Kidney (tissue), 11 donors: Measurements from ENCODE around the gene RAB4B. TPM values are rescaled to one million over a fixed set of nuclear protein-coding genes. Genes with fewer than 3 reads are reported as not detected.
"Not testable (repeated sequence)": the region's sequence is repeated elsewhere in the genome, so short reads cannot be mapped to it uniquely, and the experiment has no call there.

ENCODE experiments used
- DNase-seq, 5 donors: peaks; one replicate each; pipeline ENCODE4 v3.0.0-alpha.2; 2013 to 2020
- FAIRE-seq: peaks from 2 replicates; lab custom pipeline; 2012; peaks lifted over from hg19 to GRCh38; lab: Jason Lieb, UNC
- H3K27ac ChIP-seq, 2 donors: one replicate each; pipeline ENCODE4 v1.7.0; 2013; ENCODE audit warnings: low read depth in 2 of 2, low read length in 2 of 2, inconsistent platforms in 1 of 2
- H3K27me3 ChIP-seq: one replicate; pipeline ENCODE4 v1.7.1; 2013; ENCODE audit warnings: low read length, inconsistent platforms; ENCODE audit not compliant: control insufficient read depth, insufficient read depth
- H3K36me3 ChIP-seq, 3 donors: one replicate each; pipeline versions ENCODE4 v1.7.0 to v1.7.1; 2013; ENCODE audit warnings: low read length in 3 of 3, control low read depth in 1 of 3, inconsistent platforms in 1 of 3; ENCODE audit not compliant: insufficient read depth in 3 of 3, control insufficient read depth in 2 of 3
- H3K4me1 ChIP-seq, 3 donors: one replicate each; pipeline versions ENCODE4 v1.7.0 to v1.7.1; 2013; ENCODE audit warnings: low read length in 3 of 3, inconsistent platforms in 1 of 3, low read depth in 1 of 3; ENCODE audit not compliant: control insufficient read depth in 2 of 3, insufficient read depth in 2 of 3
- H3K4me3 ChIP-seq, 3 donors: one replicate each; pipeline versions ENCODE4 v1.7.0 to v1.8.1; 2013; ENCODE audit warnings: low read length in 3 of 3, control low read depth in 1 of 3, inconsistent platforms in 1 of 3
- H3K9ac ChIP-seq, 3 donors: one replicate each; pipeline versions ENCODE4 v1.7.0 to v1.7.1; 2013; ENCODE audit warnings: low read length in 3 of 3, control low read depth in 1 of 3, inconsistent platforms in 1 of 3
- H3K9me3 ChIP-seq, 3 donors: one replicate each; pipeline versions ENCODE4 v1.7.0 to v1.7.1; 2013; ENCODE audit warnings: low read length in 3 of 3, control low read depth in 1 of 3, inconsistent platforms in 1 of 3; ENCODE audit not compliant: control insufficient read depth in 2 of 3, insufficient read depth in 1 of 3
- intact Hi-C: fragments of 100-400 bp; cut with DNase I; formaldehyde crosslinking; loops from one replicate; pipeline ENCODE4 v1.11.1; 2022
- polyA plus RNA-seq: library from polyadenylated mRNA; stranded (reverse); fragments of 350-450 nt; fragmentation: Illumina TruSeq; extraction: RNeasy Lipid Tissue Mini Kit (QIAGEN cat#74804); gene quantifications from one replicate; pipeline ENCODE4 v1.2.3, GENCODE V29; 2014; ENCODE audit warnings: low read depth, low replicate concordance; ENCODE audit not compliant: insufficient read depth
- total RNA-seq: library from RNA; stranded (reverse); fragmentation: NEBNext Ultra II Directional; extraction: Animal tissue kit (Norgen Biotek cat#: 25700); gene quantifications from one replicate; pipeline ENCODE4 v1.2.1, GENCODE V29; 2021
- donor health status: control.
- donor health status: control.
- donor health status: DM: yes; HTN: yes; CAD: no.
- donor health status: Normal renal cell carcinoma (clear cell type).

Gene RAB4B
- total and polyA plus RNA-seq, 2 donors from 2014 or later: 42.1 to 61.7 TPM

GRCh38 chr19:40842997-40843652 is 65.1 kb downstream of the RAB4B start:
- H3K9ac ChIP-seq, FAIRE-seq, H3K27me3 ChIP-seq, intact Hi-C loops, H3K9me3 ChIP-seq, DNase-seq, H3K27ac ChIP-seq, H3K36me3 ChIP-seq, H3K4me1 ChIP-seq: not testable (repeated sequence)
- H3K4me3 ChIP-seq: peak overlapping the region in 1 of 3 donors; percentile 24

DNA sequence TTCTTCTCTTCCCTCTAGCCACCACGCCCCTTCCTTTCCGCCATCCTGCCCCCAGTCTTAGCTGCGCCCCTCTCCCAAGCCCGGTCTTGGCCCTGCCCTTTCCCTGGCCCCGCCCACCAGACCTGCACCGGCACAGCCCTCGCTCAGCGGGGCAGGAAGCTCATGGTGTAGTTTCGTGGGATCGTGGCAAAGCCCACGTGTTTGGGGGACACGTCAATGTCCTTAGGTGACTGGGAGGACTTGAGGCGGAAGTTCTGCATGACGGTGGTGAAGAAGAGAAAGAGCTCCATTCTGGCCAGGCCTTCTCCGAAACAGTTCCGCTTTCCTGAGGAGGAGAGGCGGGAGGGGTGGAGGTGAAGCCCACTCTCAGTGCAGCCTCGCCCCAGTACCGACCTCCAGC is 65.6 kb downstream of the RAB4B start:
- intact Hi-C loops, FAIRE-seq, H3K4me1 ChIP-seq, H3K9me3 ChIP-seq, H3K9ac ChIP-seq, H3K36me3 ChIP-seq, H3K27ac ChIP-seq, H3K27me3 ChIP-seq: not testable (repeated sequence)
- peak in 3 of 5 donors; percentile 6 to 84 (median 49) for DNase-seq
- H3K4me3 ChIP-seq: peak overlapping the region in 1 of 3 donors; percentile 24

Other genes with a start within 250 kb of the RAB4B start
- 69.6 TPM for gene SHKBP1, start 201.4 kb upstream of the RAB4B start, total RNA-seq
- 91.3 TPM for gene SHKBP1, start 201.4 kb upstream of the RAB4B start, polyA plus RNA-seq
- 155 TPM for gene LTBP4, start 176.9 kb upstream of the RAB4B start, total RNA-seq
- gene LTBP4, start 176.9 kb upstream of the RAB4B start, polyA plus RNA-seq: 52.1 TPM
- gene NUMBL, start 87.6 kb upstream of the RAB4B start, total RNA-seq: 24.3 TPM
- 3.3 TPM for gene NUMBL, start 87.6 kb upstream of the RAB4B start, polyA plus RNA-seq
- gene COQ8B, start 61.4 kb upstream of the RAB4B start, total RNA-seq: 55.3 TPM
- 45.8 TPM for gene COQ8B, start 61.4 kb upstream of the RAB4B start, polyA plus RNA-seq
- gene ITPKC, start 61.1 kb upstream of the RAB4B start, total RNA-seq: 27.9 TPM
- 14.3 TPM for gene ITPKC, start 61.1 kb upstream of the RAB4B start, polyA plus RNA-seq
- 8.7 TPM for gene ACTMAP, start 27.8 kb upstream of the RAB4B start, total RNA-seq
- gene ACTMAP, start 27.8 kb upstream of the RAB4B start, polyA plus RNA-seq: 8.9 TPM
- 48.7 TPM for gene SNRPA, start 27.0 kb upstream of the RAB4B start, total RNA-seq
- gene SNRPA, start 27.0 kb upstream of the RAB4B start, polyA plus RNA-seq: 52.6 TPM
- gene MIA, start 2.7 kb upstream of the RAB4B start, total RNA-seq: 6.5 TPM
- not detected for gene MIA, start 2.7 kb upstream of the RAB4B start, polyA plus RNA-seq
- gene EGLN2, start 20.9 kb downstream of the RAB4B start, total RNA-seq: 96.0 TPM
- gene EGLN2, start 20.9 kb downstream of the RAB4B start, polyA plus RNA-seq: 96.3 TPM
- not detected for gene CYP2A6, start 72.2 kb downstream of the RAB4B start, total RNA-seq
- not detected for gene CYP2A6, start 72.2 kb downstream of the RAB4B start, polyA plus RNA-seq
- not detected for gene CYP2A7, start 104.0 kb downstream of the RAB4B start, total RNA-seq
- gene CYP2A7, start 104.0 kb downstream of the RAB4B start, polyA plus RNA-seq: not detected
- 0.31 TPM for gene CYP2B6, start 213.0 kb downstream of the RAB4B start, total RNA-seq
- gene CYP2B6, start 213.0 kb downstream of the RAB4B start, polyA plus RNA-seq: 10.0 TPM